Astrocyte (in vitro differentiated cells and primary cell): Measurements from ENCODE around the gene RASA1. TPM values are rescaled to one million over a fixed set of nuclear protein-coding genes. Genes with fewer than 3 reads are reported as not detected.

Source experiments
- DNase-seq: peaks from one replicate; pipeline ENCODE4 v3.0.0-alpha.2; 2010; ENCODE audit warnings: low read depth
- FAIRE-seq: peaks from 2 replicates; lab custom pipeline; 2011; peaks lifted over from hg19 to GRCh38; lab: Jason Lieb, UNC
- H2AFZ ChIP-seq: 2 replicates; pipeline ENCODE4 v1.6.0; 2012; ENCODE audit warnings: low read depth, low read length, inconsistent platforms
- H3K27ac ChIP-seq: 2 replicates; pipeline ENCODE4 v1.5.1; 2011; ENCODE audit warnings: low read depth, low read length, inconsistent platforms
- H3K27me3 ChIP-seq: 2 replicates; pipeline ENCODE4 v1.6.0; 2011; ENCODE audit warnings: low read length, inconsistent platforms; ENCODE audit not compliant: insufficient read depth
- H3K36me3 ChIP-seq: 2 replicates; pipeline ENCODE4 v1.5.1; 2011; ENCODE audit warnings: low read length, inconsistent platforms; ENCODE audit not compliant: insufficient read depth
- H3K4me1 ChIP-seq: 2 replicates; pipeline ENCODE4 v1.5.1; 2011; ENCODE audit warnings: low read length, inconsistent platforms; ENCODE audit not compliant: insufficient read depth
- H3K4me2 ChIP-seq: 2 replicates; pipeline ENCODE4 v1.6.0; 2012; ENCODE audit warnings: low read length, inconsistent platforms
- H3K4me3 ChIP-seq: 2 replicates; pipeline ENCODE4 v1.5.1; 2011; ENCODE audit warnings: low read depth, mild to moderate bottlenecking, low read length, inconsistent platforms; ENCODE audit not compliant: insufficient read depth
- H3K79me2 ChIP-seq: 2 replicates; pipeline ENCODE4 v1.6.0; 2012; ENCODE audit warnings: mild to moderate bottlenecking, low read length, inconsistent platforms; ENCODE audit not compliant: insufficient read depth
- H3K9ac ChIP-seq: 2 replicates; pipeline ENCODE4 v1.6.0; 2012; ENCODE audit warnings: mild to moderate bottlenecking, low read length, inconsistent platforms
- H3K9me3 ChIP-seq: 2 replicates; pipeline ENCODE4 v1.5.1; 2012; ENCODE audit warnings: low read depth, mild to moderate bottlenecking, low read length, inconsistent platforms; ENCODE audit not compliant: insufficient read depth
- H4K20me1 ChIP-seq: 2 replicates; pipeline ENCODE4 v1.6.0; 2012; ENCODE audit warnings: low read length, inconsistent platforms; ENCODE audit not compliant: insufficient read depth
- H3K27ac Mint-ChIP-seq: one replicate; pipeline ENCODE4 v1.8.0; 2021; ENCODE audit warnings: mild to moderate bottlenecking, mixed read lengths; ENCODE audit not compliant: unreplicated experiment
- H3K27me3 Mint-ChIP-seq: one replicate; pipeline ENCODE4 v1.8.0; 2021; ENCODE audit warnings: low read depth, mixed read lengths; ENCODE audit not compliant: unreplicated experiment
- H3K36me3 Mint-ChIP-seq: one replicate; pipeline ENCODE4 v1.8.0; 2021; ENCODE audit warnings: low read depth, mixed read lengths; ENCODE audit not compliant: unreplicated experiment
- H3K4me1 Mint-ChIP-seq: one replicate; pipeline ENCODE4 v1.8.0; 2021; ENCODE audit warnings: low read depth, mixed read lengths; ENCODE audit not compliant: unreplicated experiment
- H3K4me3 Mint-ChIP-seq: one replicate; pipeline ENCODE4 v1.8.0; 2021; ENCODE audit warnings: mild to moderate bottlenecking, moderate library complexity, mixed read lengths; ENCODE audit not compliant: unreplicated experiment
- H3K9me3 Mint-ChIP-seq: one replicate; pipeline ENCODE4 v1.8.0; 2021; ENCODE audit warnings: mild to moderate bottlenecking, mixed read lengths; ENCODE audit not compliant: unreplicated experiment
- EZH2 ChIP-seq: IDR thresholded peaks from 2 replicates; pipeline ENCODE4 v1.6.1; 2012; ENCODE audit warnings: mild to moderate bottlenecking, low read length, inconsistent platforms; ENCODE audit not compliant: insufficient read depth
- total RNA-seq: library from RNA; stranded (reverse); gene quantifications from 2 replicates; pipeline ENCODE4 v1.2.1, GENCODE V29; 2021
- TF ChIP-seq, protein P1 (sequence below): IDR thresholded peaks from 2 replicates; pipeline ENCODE4 v1.5.1; 2011; ENCODE audit warnings: low read depth, mild to moderate bottlenecking, inconsistent platforms, low read length, moderate library complexity; ENCODE audit not compliant: insufficient read depth

The RASA1 gene
- total RNA-seq, 1 donor from 2014 or later: 62.8 TPM

DNA sequence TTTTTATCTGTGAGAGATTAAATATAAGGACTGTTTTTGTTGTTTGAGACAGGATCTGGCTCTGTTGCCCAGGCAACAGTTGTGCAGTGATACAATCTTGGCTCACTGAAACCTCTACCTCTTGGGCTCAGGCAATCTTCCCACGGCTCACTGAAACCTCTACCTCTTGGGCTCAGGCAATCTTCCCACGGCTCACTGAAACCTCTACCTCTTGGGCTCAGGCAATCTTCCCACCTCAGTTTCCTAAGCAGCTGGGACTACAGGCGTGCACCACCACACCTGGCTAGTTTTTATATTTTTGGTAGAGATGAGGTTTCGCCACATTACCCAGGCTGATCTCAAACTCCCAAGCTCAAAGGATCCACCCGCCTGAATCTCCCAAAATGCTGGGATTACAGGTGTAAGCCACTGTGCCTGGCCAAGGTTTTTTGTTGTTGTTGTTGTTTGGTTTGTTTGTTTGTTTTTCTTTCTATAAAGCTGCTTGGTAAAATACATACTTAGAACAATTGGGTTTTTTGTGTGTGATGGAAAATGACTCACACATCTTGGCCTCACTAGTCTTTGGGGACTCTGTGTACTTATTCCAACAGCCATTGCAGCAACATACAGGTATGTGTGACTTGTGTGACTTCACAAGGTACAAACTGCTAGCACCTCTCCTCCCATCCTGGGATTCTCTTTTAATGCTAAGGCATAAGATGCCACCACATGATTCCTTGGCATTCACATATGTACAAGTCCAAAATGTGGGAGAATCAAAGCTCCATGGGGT lies 36.5 kb upstream of the RASA1 start:
- Histone ChIP-seq H3K79me2 (no peaks in the 10 kb centered on the region), H3K27me3 (no peaks in the 10 kb centered on the region), H3K27ac (no peak overlapping the region), H4K20me1 (no peaks in the 10 kb centered on the region), H3K9me3 (no peaks in the 10 kb centered on the region), H2AFZ (no peak overlapping the region), H3K9ac (no peak overlapping the region), H3K4me2 (no peak overlapping the region), H3K36me3 (no peaks in the 10 kb centered on the region), H3K4me3 (no peak overlapping the region), H3K4me1 (no peaks in the 10 kb centered on the region)
- DNase-seq: no peak
- H3K27ac Mint-ChIP-seq: no peak overlapping the region
- peaks cover 5% of the 10 kb centered on the region for H3K4me1 Mint-ChIP-seq
- H3K27me3 Mint-ChIP-seq: no peaks in the 10 kb centered on the region
- H3K9me3 Mint-ChIP-seq: no peaks in the 10 kb centered on the region
- no peak overlapping the region for H3K4me3 Mint-ChIP-seq
- TF ChIP-seq EZH2: no peak
- TF ChIP-seq, protein P1, sequence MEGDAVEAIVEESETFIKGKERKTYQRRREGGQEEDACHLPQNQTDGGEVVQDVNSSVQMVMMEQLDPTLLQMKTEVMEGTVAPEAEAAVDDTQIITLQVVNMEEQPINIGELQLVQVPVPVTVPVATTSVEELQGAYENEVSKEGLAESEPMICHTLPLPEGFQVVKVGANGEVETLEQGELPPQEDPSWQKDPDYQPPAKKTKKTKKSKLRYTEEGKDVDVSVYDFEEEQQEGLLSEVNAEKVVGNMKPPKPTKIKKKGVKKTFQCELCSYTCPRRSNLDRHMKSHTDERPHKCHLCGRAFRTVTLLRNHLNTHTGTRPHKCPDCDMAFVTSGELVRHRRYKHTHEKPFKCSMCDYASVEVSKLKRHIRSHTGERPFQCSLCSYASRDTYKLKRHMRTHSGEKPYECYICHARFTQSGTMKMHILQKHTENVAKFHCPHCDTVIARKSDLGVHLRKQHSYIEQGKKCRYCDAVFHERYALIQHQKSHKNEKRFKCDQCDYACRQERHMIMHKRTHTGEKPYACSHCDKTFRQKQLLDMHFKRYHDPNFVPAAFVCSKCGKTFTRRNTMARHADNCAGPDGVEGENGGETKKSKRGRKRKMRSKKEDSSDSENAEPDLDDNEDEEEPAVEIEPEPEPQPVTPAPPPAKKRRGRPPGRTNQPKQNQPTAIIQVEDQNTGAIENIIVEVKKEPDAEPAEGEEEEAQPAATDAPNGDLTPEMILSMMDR: no peak
- no peak for FAIRE-seq
- no peaks in the 10 kb centered on the region for H3K36me3 Mint-ChIP-seq

DNA sequence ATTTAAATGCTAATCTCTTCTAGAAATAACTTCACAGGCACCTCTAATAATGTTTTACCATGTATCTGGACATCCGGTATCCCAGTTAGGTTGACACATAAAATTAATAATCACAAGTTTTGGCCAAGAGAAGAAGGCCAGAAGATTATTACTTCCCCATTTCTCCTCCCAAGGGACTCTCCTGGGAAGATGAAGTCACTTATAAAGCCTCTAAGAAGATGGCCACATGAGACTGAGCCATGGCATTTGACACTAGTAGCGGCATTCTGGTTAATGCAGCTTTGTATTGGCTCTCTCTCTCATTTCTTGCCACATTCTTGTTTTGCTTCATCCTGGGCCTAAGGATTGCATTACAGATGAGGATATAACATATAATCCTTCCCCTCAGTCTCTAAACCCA lies 34.5 kb upstream of the RASA1 start:
- no peak overlapping the region for H3K27ac ChIP-seq
- FAIRE-seq (no peak), DNase-seq (no peak)
- no peak overlapping the region for H3K4me2 ChIP-seq
- Mint-ChIP-seq H3K36me3 (no peaks in the 10 kb centered on the region), H3K4me1 (peaks cover 5% of the 10 kb centered on the region), H3K27me3 (no peaks in the 10 kb centered on the region), H3K27ac (no peak overlapping the region), H3K4me3 (no peak overlapping the region), H3K9me3 (no peaks in the 10 kb centered on the region)
- TF ChIP-seq, protein P1: no peak
- no peak for TF ChIP-seq EZH2
- no peak overlapping the region for H3K9ac ChIP-seq
- H3K9me3 ChIP-seq: no peaks in the 10 kb centered on the region
- H3K79me2 ChIP-seq: no peaks in the 10 kb centered on the region
- no peaks in the 10 kb centered on the region for H3K36me3 ChIP-seq
- H3K4me1 ChIP-seq: no peaks in the 10 kb centered on the region
- no peak overlapping the region for H2AFZ ChIP-seq
- no peaks in the 10 kb centered on the region for H4K20me1 ChIP-seq
- no peak overlapping the region for H3K4me3 ChIP-seq
- no peaks in the 10 kb centered on the region for H3K27me3 ChIP-seq

DNA sequence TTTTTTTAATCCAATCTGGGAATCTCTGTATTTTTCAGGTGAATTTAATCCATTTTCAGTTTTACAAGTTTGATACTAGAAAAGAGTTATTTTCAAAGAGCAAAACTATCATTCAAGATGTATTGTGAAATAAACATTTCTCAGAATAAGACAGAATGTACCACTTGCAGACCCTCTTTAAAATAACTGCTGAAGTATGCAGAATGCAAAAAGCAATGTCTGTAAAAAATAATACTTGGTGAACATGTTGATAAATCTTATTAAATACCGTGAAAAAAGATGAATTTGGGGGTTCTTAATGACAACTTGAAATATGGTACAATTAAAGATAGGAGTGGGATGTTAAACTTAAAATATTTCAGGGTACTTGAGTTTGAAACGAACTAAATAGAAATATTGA lies 26.1 kb upstream of the RASA1 start:
- Histone ChIP-seq H2AFZ (no peak overlapping the region), H4K20me1 (no peaks in the 10 kb centered on the region), H3K27ac (no peak overlapping the region), H3K36me3 (no peaks in the 10 kb centered on the region), H3K27me3 (no peaks in the 10 kb centered on the region), H3K4me1 (no peaks in the 10 kb centered on the region), H3K4me2 (no peak overlapping the region), H3K9me3 (no peaks in the 10 kb centered on the region), H3K9ac (no peak overlapping the region), H3K4me3 (no peak overlapping the region), H3K79me2 (no peaks in the 10 kb centered on the region)
- Mint-ChIP-seq H3K4me1 (peaks cover 13% of the 10 kb centered on the region), H3K27ac (no peak overlapping the region), H3K9me3 (no peaks in the 10 kb centered on the region), H3K36me3 (no peaks in the 10 kb centered on the region), H3K27me3 (no peaks in the 10 kb centered on the region), H3K4me3 (no peak overlapping the region)
- FAIRE-seq: no peak
- no peak for DNase-seq
- TF ChIP-seq EZH2: no peak
- TF ChIP-seq, protein P1: no peak
